Stimulated activated naive CD4-positive, alpha-beta T cell treated with Interleukin-2 at 50 U/mL for 16 hours (primary cell): Measurements from ENCODE around the gene OPCML.

ENCODE experiments used
- DNase-seq: peaks from one replicate; lab custom pipeline; 2025; lab: John Stamatoyannopoulos, UW

OPCML gene

DNA sequence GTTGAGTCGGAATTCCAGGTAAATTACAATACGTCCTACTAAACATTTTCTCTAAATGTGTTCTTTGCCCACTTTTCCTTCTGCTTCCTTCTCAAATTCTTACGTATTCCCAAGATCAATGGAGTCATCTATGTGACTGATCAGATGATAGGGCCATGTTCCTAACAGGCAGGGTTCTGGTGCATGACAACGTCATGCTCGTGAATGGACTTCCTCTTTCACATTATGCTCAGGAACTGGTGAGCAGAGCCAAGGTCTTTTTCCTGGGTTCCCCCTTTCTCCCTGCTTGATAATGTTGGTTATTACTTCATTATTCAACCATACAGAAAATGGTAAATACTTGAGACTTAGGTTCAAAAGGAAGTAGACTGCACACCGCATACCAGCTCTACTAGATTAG, 789.4 kb downstream of the OPCML start:
- no peak for DNase-seq

- DNase-seq, result no peak
Measured at GRCh38 chr11:132734217-132734616, 798.1 kb downstream of the OPCML start.

DNA sequence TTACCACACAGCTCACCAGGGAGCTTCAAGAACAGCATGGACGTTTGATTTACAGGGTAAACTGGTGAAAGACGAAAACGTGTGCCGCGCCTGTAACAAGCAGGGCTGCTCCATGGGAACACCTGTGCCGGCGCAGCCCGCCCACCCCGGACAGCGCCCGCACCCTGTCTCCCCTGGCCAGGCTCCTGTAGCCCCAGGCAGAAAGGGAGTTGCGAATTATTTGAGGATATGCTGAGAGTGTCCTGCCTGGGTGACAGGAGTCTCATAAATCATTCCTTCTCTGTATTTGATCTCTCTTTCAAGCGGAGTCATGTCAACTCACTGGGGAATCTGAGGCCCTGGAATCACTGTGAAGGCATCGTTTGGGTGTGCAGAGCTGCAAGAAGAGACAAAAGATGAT, 804.3 kb downstream of the OPCML start:
- no peak for DNase-seq

- no peak for DNase-seq
Measured at GRCh38 chr11:132721526-132721925, 810.8 kb downstream of the OPCML start.

GRCh38 chr11:132719684-132720083, 812.6 kb downstream of the OPCML start:
- no peak for DNase-seq

- peak; percentile 42 for DNase-seq
Measured at GRCh38 chr11:132718711-132719671, 813.3 kb downstream of the OPCML start.

GRCh38 chr11:132717824-132718223, 814.5 kb downstream of the OPCML start:
- DNase-seq, result no peak

GRCh38 chr11:132716037-132716436, 816.3 kb downstream of the OPCML start:
- DNase-seq, result no peak

DNA sequence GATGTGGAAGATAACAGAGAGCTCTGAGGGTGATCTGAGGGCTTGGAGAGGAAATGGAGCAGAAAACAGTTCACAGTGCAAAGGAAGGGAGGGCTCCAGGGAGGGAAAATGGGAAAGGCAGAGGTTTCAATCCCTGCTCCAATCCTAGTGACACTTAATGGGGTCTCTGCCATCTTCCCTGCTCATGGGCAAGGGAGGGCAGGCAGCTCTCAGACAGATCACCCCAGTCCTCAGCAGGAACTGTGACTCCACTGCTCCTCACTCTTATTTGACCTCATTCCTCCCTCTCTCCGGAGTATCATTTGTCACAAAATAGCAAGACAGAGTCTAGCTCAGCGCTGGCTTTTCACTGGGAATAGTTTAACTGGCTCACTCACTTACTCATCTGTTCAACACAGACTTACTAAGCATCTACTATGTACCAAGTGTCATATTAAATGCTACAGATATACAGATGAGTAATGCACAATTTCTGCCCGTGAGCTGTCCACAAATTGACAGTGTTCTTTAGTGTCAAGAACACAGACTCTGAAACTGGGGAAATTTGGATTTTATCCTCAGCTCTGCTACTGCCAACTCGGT, 817.4 kb downstream of the OPCML start:
- no peak for DNase-seq

DNA sequence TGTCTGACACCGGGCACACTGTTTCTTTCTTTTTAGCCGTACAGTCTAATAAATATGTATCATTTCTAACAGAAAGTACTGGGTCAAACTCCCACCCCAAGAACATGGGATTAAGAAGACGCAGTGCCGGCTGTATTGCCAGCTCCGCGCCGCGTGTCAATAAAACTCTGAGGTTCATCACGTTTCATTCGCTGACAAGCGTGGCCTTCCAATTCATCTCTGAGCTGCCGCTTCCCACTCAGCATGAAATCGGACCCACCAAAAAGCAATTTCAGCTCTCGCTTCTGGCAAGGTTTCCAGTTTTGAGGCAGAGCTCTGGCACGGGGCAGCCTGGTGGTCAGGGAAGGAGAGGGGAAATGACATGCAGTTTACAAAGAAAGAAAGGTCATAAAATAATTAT, 819.8 kb downstream of the OPCML start:
- DNase-seq, result no peak

DNA sequence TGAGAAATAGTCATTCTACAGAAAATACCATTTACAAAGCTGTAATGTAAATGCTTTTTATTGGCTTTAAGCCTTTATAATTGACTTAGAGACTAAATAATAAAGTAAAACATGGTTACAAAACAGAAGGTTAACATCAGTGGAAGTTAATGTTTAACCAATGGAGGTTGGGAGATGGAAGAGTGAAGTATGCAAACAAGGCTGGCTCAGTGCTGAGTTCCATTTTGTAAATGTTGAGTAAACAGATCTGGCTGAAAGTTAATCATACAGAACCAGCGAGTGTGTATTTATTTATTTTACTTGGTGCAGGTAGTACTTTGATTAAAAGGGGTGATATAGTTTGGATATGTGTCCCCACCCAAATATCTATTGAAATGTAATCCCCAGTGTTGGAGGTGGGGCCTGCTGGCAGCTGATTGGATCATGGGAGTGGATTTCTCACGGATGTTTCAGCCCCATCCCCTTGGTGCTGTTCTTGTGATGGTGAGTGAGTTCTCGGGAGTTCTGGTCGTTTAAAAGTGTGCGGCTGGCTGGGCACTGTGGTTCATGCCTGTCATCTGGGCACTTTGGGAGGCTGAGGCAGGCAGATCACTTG, 827.4 kb downstream of the OPCML start:
- DNase-seq, result no peak

DNA sequence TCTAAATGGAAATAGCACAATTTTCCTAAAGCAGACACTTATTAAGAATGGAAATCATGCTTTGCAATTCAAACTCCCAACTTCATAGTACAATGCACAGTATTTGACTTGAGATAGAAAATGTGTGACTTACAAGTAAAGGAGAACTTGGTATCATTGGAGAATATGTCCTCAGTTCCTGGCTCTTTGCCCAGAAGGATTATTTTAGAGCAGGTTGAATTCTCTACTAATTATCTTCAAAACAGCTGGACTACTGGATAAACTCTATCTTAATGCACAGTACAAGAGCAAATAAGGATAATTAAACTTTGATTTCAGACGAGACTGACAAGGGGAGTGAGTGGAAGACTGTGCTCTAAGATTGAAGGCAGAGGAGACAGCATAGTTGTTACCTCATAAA, 839.4 kb downstream of the OPCML start:
- no peak for DNase-seq

DNA sequence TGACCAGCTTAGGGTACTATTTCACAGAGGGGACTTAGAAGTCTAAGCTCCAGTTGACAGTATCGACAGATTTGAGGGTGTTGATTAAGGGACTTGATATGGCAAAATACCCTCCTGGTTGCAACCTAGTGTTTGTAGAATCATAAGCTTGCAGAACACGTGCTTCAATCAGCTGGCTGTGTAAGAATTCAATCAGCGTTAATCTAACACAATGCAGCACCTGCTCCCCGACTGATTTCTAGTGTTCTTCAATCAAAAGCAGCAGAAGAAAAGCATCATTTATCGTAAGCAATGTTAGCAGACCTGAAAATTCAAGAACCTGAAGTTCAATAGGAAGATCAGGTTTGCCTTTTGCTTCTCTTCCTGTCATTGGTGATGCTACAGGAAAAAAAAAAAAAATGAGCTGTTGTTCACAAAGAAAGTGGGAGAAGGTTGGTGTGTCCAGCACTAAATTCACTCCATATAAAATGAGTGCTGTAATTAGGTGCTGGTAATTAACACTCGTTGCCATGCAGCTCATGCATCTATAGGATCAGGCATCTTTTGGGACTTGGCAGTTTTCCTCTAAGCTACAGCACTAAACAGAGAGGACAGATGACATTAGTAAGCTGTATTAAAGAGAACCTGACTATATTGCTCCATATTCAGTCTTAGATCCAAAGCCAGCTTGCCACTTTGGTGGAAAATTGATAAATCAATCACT, 840.3 kb downstream of the OPCML start:
- no peak for DNase-seq

GRCh38 chr11:132686886-132687285, 845.4 kb downstream of the OPCML start:
- DNase-seq, result no peak

GRCh38 chr11:132685174-132685611, 847.1 kb downstream of the OPCML start:
- DNase-seq, result no peak

GRCh38 chr11:132683602-132684001, 848.7 kb downstream of the OPCML start:
- DNase-seq, result no peak

DNA sequence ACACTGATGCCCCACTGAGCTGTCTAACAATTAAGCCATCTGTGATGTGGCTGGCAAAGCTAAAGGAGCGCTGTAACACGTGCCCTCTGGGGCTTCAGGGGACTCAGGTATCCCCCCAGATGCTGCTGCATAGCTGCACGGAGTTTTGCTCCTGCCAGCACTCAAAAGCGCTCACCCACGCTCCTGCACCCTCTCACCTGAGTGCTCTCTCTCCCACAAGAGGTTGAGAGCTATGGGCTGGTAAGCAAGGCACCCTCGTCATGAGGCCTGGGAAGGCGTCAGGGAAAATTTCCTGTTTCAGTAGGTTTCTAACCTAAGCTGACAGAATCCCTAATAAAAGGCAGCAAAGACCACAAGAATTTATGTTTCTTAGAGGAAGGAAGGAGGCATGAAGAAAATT, 850.3 kb downstream of the OPCML start:
- no peak for DNase-seq

DNA sequence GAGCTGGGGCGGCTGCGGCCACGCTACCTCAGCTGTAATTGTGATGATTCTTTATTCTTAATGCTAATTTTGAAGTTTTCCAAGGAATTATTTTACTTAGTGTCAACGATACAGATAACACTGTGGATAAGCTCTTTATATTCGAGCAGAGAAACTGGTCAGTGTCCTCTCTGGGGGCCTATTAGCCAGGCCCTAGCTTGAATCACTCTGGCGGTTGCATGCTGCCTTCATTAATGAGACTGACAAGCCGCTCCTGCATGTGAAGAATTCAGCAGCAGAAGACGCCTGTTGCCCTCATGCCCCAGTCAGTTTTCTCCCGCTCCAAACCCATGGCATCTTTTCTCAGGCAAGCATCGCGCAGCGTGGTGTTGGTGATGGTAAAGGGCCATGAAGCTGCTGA, 851.7 kb downstream of the OPCML start:
- no peak for DNase-seq

- no peak for DNase-seq
Measured at GRCh38 chr11:132674151-132674550, 858.1 kb downstream of the OPCML start.

- DNase-seq, result no peak
Measured at GRCh38 chr11:132671851-132672370, 860.4 kb downstream of the OPCML start.

DNA sequence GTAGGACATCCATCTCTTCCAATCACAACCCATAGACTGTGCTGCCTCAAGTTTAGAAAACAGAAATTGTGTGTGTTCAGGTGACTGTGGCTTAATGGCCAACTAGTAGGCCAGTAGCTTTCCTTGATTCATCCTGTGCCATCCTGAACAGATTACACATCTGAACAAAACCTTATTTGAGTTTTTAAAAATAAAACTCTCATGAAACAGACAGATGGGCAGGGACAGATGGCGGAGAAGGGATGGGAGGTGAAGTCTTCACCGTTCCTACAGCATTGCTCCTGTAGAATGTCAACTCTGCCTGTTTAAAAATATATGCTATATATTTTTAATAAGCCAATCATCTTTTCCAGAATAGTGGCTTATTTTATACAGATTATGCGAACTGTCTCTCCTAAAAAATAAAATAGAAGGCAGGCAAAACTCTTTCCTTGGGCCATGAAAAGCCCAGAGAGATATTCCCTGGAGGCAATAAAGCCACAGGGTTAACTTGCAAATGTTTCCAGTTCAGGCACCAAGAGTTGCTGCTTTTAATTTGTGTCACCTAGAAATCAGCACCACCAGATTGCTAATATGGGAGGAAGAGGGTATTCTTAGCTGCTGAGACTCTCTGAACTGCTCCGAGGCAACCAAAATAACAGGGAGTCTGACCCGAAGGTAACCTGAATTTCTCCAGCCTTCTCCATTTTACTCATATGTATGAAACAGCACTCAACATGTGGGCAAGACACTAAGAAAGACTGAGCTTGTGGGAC, 861.2 kb downstream of the OPCML start:
- DNase-seq, result no peak
